NT2/D1 (cell line): ENCODE measurements around the gene TREH.

Experiments used
- SUZ12 ChIP-seq: IDR thresholded peaks from 2 replicates; pipeline ENCODE4 v1.6.1; 2011; ENCODE audit not compliant: insufficient read length, insufficient read depth; ENCODE audit errors: extremely low read depth
- YY1 ChIP-seq: IDR thresholded peaks from 2 replicates; pipeline ENCODE4 v1.6.1; 2011; ENCODE audit not compliant: insufficient read length, insufficient read depth
- ZNF274 ChIP-seq: IDR thresholded peaks from 2 replicates; pipeline ENCODE4 v1.6.1; 2011; ENCODE audit warnings: mild to moderate bottlenecking, low read depth, low read length

GRCh38 chr11:118705791-118706545 is 26.5 kb upstream of the TREH start:
- no peak for TF ChIP-seq SUZ12
- TF ChIP-seq YY1, result no peak
- TF ChIP-seq ZNF274, result no peak
